Activated T-cell treated with anti-CD3 and anti-CD28 coated beads for 4 hours (primary cell): ENCODE measurements around the gene CWF19L2.
"Not testable (repeated sequence)": the region's sequence is repeated elsewhere in the genome, so short reads cannot be mapped to it uniquely, and the experiment has no call there.

Experiments
- DNase-seq: peaks from one replicate; pipeline ENCODE4 v3.0.0-alpha.2; 2020

CWF19L2 gene

GRCh38 chr11:107430525-107430924 is 27.1 kb downstream of the CWF19L2 start:
- no peak for DNase-seq

- no peak for DNase-seq
Observed at GRCh38 chr11:107427569-107428180, 29.9 kb downstream of the CWF19L2 start.

- DNase-seq: no peak
Observed at GRCh38 chr11:107413352-107413751, 44.3 kb downstream of the CWF19L2 start.

- no peak for DNase-seq
Observed at GRCh38 chr11:107408762-107409211, 48.8 kb downstream of the CWF19L2 start.

- no peak for DNase-seq
Observed at GRCh38 chr11:107405260-107405659, 52.4 kb downstream of the CWF19L2 start.

- not testable (repeated sequence) for DNase-seq
Observed at GRCh38 chr11:107401131-107401530, 56.5 kb downstream of the CWF19L2 start.

- DNase-seq: no peak
Observed at GRCh38 chr11:107397357-107397756, 60.3 kb downstream of the CWF19L2 start.

GRCh38 chr11:107392611-107393010 is 65.0 kb downstream of the CWF19L2 start:
- no peak for DNase-seq

GRCh38 chr11:107390701-107391100 is 66.9 kb downstream of the CWF19L2 start:
- not testable (repeated sequence) for DNase-seq

- DNase-seq: no peak
Observed at GRCh38 chr11:107387666-107388065, 70.0 kb downstream of the CWF19L2 start.

- DNase-seq: no peak
Observed at GRCh38 chr11:107385361-107385981, 72.2 kb downstream of the CWF19L2 start.

- DNase-seq: no peak
Observed at GRCh38 chr11:107384144-107384852, 73.3 kb downstream of the CWF19L2 start.

GRCh38 chr11:107372439-107372838 is 85.2 kb downstream of the CWF19L2 start:
- no peak for DNase-seq

- DNase-seq: no peak
Observed at GRCh38 chr11:107370390-107370789, 87.2 kb downstream of the CWF19L2 start.

GRCh38 chr11:107359701-107360100 is 97.9 kb downstream of the CWF19L2 start:
- no peak for DNase-seq

- DNase-seq: no peak
Observed at GRCh38 chr11:107357877-107358276, 99.7 kb downstream of the CWF19L2 start.

GRCh38 chr11:107354780-107355179 is 102.8 kb downstream of the CWF19L2 start:
- DNase-seq: no peak

- DNase-seq: no peak
Observed at GRCh38 chr11:107337917-107338316, 119.7 kb downstream of the CWF19L2 start.

GRCh38 chr11:107331728-107332127 is 125.9 kb downstream of the CWF19L2 start:
- no peak for DNase-seq

GRCh38 chr11:107329164-107329563 is 128.5 kb downstream of the CWF19L2 start:
- DNase-seq: no peak

GRCh38 chr11:107316426-107316825 is 141.2 kb downstream of the CWF19L2 start:
- DNase-seq: no peak

GRCh38 chr11:107307991-107308390 is 149.6 kb downstream of the CWF19L2 start:
- DNase-seq: no peak

- DNase-seq: no peak
Observed at GRCh38 chr11:107301878-107302277, 155.7 kb downstream of the CWF19L2 start.

- no peak for DNase-seq
Observed at GRCh38 chr11:107293677-107294344, 163.8 kb downstream of the CWF19L2 start.
